Activated T-cell treated with anti-CD3 and anti-CD28 coated beads, Interleukin-2, amount 50 U/mL, for 4 hours (primary cell): ENCODE measurements around the gene GDF2. TPM values are rescaled to one million over a fixed set of nuclear protein-coding genes. Genes with fewer than 3 reads are reported as not detected.

Experiments used
- ATAC-seq, 2 donors: fragments of 200-7000 bp; cut with Tn5 transposase; one replicate each; pipeline ENCODE4 v1.10.0; 2021
- DNase-seq: peaks from one replicate; pipeline ENCODE4 v3.0.0-alpha.2; 2020
- H3K27me3 Mint-ChIP-seq: one replicate; pipeline ENCODE4 v1.8.0; 2021; ENCODE audit warnings: low read depth, mixed read lengths
- H3K36me3 Mint-ChIP-seq: one replicate; pipeline ENCODE4 v1.8.0; 2022; ENCODE audit warnings: mixed read lengths; ENCODE audit not compliant: insufficient read depth
- H3K4me1 Mint-ChIP-seq: one replicate; pipeline ENCODE4 v1.8.0; 2021; ENCODE audit warnings: low read depth, mixed read lengths
- H3K4me3 Mint-ChIP-seq: one replicate; pipeline ENCODE4 v1.8.0; 2021; ENCODE audit warnings: mild to moderate bottlenecking, moderate library complexity, mixed read lengths
- H3K9me3 Mint-ChIP-seq: one replicate; pipeline ENCODE4 v1.8.0; 2021; ENCODE audit warnings: mixed read lengths
- total RNA-seq, 3 donors: library from RNA; stranded (reverse); gene quantifications; one replicate each; pipeline ENCODE4 v1.2.1, GENCODE V29; 2021

Gene GDF2
- total RNA-seq, 3 donors from 2014 or later = not detected

DNA sequence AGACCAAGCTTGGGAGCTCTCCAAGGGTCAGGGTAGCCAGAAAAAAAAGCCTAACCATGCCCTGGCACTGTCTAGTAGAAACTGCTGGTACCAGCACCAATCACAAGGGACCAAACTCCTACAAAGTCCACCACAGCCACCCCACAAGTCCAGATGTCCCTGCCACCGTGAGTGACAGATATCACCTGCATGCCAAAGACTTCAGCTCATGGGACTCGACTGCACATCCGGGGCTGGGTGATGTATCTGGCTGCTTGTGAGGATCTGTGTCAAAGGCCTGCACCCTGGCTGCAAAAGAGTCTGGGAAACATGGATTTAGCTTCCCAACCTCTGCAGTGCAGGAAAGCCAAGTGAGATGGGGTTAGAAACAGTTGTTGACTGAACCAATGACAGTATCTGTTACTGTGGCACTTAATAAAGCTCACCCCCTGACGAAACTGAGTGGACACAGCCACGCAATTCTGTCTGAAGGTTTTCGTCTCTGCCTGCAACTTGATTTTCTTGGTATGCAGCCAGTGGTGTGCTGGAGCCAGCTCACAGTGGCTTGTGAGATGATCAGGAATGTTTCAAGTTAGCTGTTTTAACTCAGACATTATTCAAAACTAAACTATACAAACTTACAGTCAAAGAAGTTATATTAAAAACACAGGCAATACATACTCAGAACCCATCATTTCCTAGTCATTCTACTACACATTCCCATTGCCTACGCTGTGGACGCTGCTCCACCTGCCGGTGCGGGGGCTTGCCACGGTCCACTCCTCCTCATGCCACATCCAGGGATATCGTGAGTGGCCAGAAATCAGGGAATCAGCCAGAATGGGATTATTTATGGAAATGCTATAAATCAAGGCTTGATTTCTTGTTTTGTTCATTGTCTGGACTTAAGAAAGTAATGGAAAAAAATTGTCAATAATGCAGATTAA is 52.6 kb downstream of the GDF2 start:
- Mint-ChIP-seq H3K4me3 (no peak overlapping the region), H3K9me3 (no peaks in the 10 kb centered on the region), H3K36me3 (no peaks in the 10 kb centered on the region), H3K4me1 (peaks cover 9% of the 10 kb centered on the region), H3K27me3 (peaks cover 39% of the 10 kb centered on the region)
- ATAC-seq (no peak), DNase-seq (no peak)

DNA sequence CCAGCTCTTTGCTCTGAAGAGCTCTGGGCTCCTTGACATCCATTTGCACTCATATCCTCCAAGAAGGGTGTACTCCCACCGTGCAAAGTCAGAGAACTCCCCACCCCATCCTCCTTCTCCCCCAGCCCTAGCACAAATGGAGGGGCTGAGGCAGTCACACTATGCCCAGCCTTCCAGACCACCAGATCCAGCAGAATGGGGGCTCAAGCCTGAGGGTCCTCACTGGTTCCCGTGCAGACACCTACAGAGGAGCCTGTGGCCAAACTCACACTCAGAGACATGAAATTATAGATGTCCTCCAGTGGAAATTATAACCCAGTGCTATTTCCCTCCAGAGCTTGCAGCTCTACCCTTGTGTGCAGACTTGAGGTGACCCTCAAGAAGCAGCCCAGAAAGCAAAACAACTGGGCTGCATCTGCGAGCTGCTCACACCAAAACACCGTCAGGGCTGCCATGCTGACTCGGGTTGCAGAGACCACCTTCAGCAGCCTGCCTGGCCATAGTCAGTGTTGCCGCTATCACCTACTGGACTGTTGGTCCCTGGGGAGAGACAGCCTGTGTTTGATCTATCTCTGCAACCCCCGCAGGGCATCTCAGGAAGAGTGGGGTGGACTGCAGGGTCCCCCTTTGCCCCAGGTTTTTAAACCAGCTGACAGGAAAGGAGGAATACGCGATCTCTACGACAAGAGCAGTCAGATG is 54.4 kb downstream of the GDF2 start:
- Mint-ChIP-seq H3K9me3 (no peaks in the 10 kb centered on the region), H3K27me3 (peaks cover 54% of the 10 kb centered on the region), H3K4me1 (peaks cover 9% of the 10 kb centered on the region), H3K36me3 (no peaks in the 10 kb centered on the region), H3K4me3 (no peak overlapping the region)
- ATAC-seq (no peak), DNase-seq (no peak)

Other genes with a start within 250 kb of the GDF2 start
- gene GDF10, start 22.3 kb upstream of the GDF2 start, total RNA-seq = under 1 TPM; 0.25 to 0.43 (median 0.37) TPM
- not detected for gene RBP3, start 25.9 kb downstream of the GDF2 start, total RNA-seq
- gene ZNF488, start 61.8 kb downstream of the GDF2 start, total RNA-seq = under 1 TPM in 1 of 3 donors, not detected in 2; 0.10 TPM
- gene ANXA8, start 161.7 kb downstream of the GDF2 start, total RNA-seq = not detected
- not detected for gene FAM25G, start 169.2 kb downstream of the GDF2 start, total RNA-seq
- 1 to 10 TPM; 3.2 to 6.5 (median 3.7) TPM for gene AGAP9, start 201.2 kb downstream of the GDF2 start, total RNA-seq